RWPE2 (cell line): ENCODE results near the gene WBP2NL.

Source experiments
- ATAC-seq: fragments of 200-7000 bp; cut with Tn5 transposase; 3 replicates; pipeline ENCODE4 v1.9.1; 2021; ENCODE audit warnings: low read depth
- DNase-seq: peaks from one replicate; pipeline ENCODE4 v3.0.0-alpha.2; 2020; ENCODE audit warnings: low spot score
- H3K27ac ChIP-seq: fragments of 450-650 bp; 2 replicates; pipeline ENCODE4 v1.5.1; 2017; ENCODE audit warnings: mild to moderate bottlenecking; ENCODE audit not compliant: poor library complexity, severe bottlenecking
- H3K27me3 ChIP-seq: fragments of 250-450 bp; sonication (Bioruptor Pico); 2 replicates; pipeline ENCODE4 v1.5.1; 2021; ENCODE audit warnings: mild to moderate bottlenecking, moderate library complexity; ENCODE audit not compliant: insufficient read depth, poor library complexity, severe bottlenecking
- H3K36me3 ChIP-seq: fragments of 250-450 bp; sonication (Bioruptor Pico); 2 replicates; pipeline ENCODE4 v1.5.1; 2020; ENCODE audit warnings: low read depth, mild to moderate bottlenecking, moderate library complexity
- H3K4me1 ChIP-seq: fragments of 250-450 bp; sonication (Bioruptor Pico); 2 replicates; pipeline ENCODE4 v1.5.1; 2021; ENCODE audit warnings: mild to moderate bottlenecking, moderate library complexity; ENCODE audit not compliant: insufficient read depth, poor library complexity, severe bottlenecking
- H3K4me3 ChIP-seq: fragments of 250-450 bp; sonication (Bioruptor Pico); 2 replicates; pipeline ENCODE4 v1.5.1; 2021; ENCODE audit warnings: mild to moderate bottlenecking, moderate library complexity; ENCODE audit not compliant: severe bottlenecking
- H3K9me3 ChIP-seq: fragments of 250-450 bp; sonication (Bioruptor Pico); 2 replicates; pipeline ENCODE4 v1.5.1; 2021; ENCODE audit warnings: mild to moderate bottlenecking, moderate library complexity; ENCODE audit not compliant: severe bottlenecking
- CTCF ChIP-seq: fragments of 450-650 bp; IDR thresholded peaks from one replicate; pipeline ENCODE4 v1.5.1; 2017; ENCODE audit warnings: mild to moderate bottlenecking, moderate library complexity; ENCODE audit not compliant: poor library complexity, severe bottlenecking

Gene WBP2NL

GRCh38 chr22:41968601-41969000 is 30.0 kb upstream of the WBP2NL start:
- DNase-seq (no peak), ATAC-seq (peak; percentile 67)
- no peak for TF ChIP-seq CTCF
- H3K9me3 ChIP-seq: no peaks in the 10 kb centered on the region
- no peaks in the 10 kb centered on the region for H3K4me1 ChIP-seq
- no peaks in the 10 kb centered on the region for H3K27me3 ChIP-seq
- H3K4me3 ChIP-seq: no peak overlapping the region
- H3K27ac ChIP-seq: no peak overlapping the region
- H3K36me3 ChIP-seq: no peaks in the 10 kb centered on the region

- no peaks in the 10 kb centered on the region for H3K36me3 ChIP-seq
- no peak for ATAC-seq
- H3K27me3 ChIP-seq: no peaks in the 10 kb centered on the region
- H3K4me3 ChIP-seq: no peak within 1 kb of the TSS
- H3K9me3 ChIP-seq: no peaks in the 10 kb centered on the region
- H3K27ac ChIP-seq: no peak within 1 kb of the TSS
- no peaks in the 10 kb centered on the region for H3K4me1 ChIP-seq
- no peak for DNase-seq
- TF ChIP-seq CTCF: no peak
Observed at GRCh38 chr22:41969110-41969646, 29.4 kb upstream of the WBP2NL start, which contains the start of gene SEPTIN3. TSS of gene SEPTIN3 (plus strand) at chr22:41969443. CDS start at chr22:41971493, 2,050 bp downstream.

- no peak overlapping the region for H3K27ac ChIP-seq
- no peaks in the 10 kb centered on the region for H3K36me3 ChIP-seq
- peaks cover 7% of the 10 kb centered on the region for H3K27me3 ChIP-seq
- no peak for ATAC-seq
- TF ChIP-seq CTCF: no peak
- no peaks in the 10 kb centered on the region for H3K4me1 ChIP-seq
- H3K4me3 ChIP-seq: no peak overlapping the region
- no peak for DNase-seq
- no peaks in the 10 kb centered on the region for H3K9me3 ChIP-seq
Observed at GRCh38 chr22:41970601-41971000, 28.0 kb upstream of the WBP2NL start.

GRCh38 chr22:41971431-41971830 is 27.2 kb upstream of the WBP2NL start:
- no peaks in the 10 kb centered on the region for H3K4me1 ChIP-seq
- no peaks in the 10 kb centered on the region for H3K9me3 ChIP-seq
- H3K36me3 ChIP-seq: no peaks in the 10 kb centered on the region
- H3K4me3 ChIP-seq: no peak overlapping the region
- ATAC-seq: no peak
- no peak for DNase-seq
- no peak overlapping the region for H3K27ac ChIP-seq
- peaks cover 16% of the 10 kb centered on the region for H3K27me3 ChIP-seq
- no peak for TF ChIP-seq CTCF

GRCh38 chr22:41974691-41975290 is 23.8 kb upstream of the WBP2NL start:
- H3K4me3 ChIP-seq: no peak overlapping the region
- no peaks in the 10 kb centered on the region for H3K9me3 ChIP-seq
- H3K27ac ChIP-seq: no peak overlapping the region
- H3K4me1 ChIP-seq: no peaks in the 10 kb centered on the region
- peaks cover 27% of the 10 kb centered on the region for H3K27me3 ChIP-seq
- no peak for DNase-seq
- no peak for ATAC-seq
- H3K36me3 ChIP-seq: no peaks in the 10 kb centered on the region
- TF ChIP-seq CTCF: no peak
